Measurements from ENCODE around the gene MLLT1.

DNA sequence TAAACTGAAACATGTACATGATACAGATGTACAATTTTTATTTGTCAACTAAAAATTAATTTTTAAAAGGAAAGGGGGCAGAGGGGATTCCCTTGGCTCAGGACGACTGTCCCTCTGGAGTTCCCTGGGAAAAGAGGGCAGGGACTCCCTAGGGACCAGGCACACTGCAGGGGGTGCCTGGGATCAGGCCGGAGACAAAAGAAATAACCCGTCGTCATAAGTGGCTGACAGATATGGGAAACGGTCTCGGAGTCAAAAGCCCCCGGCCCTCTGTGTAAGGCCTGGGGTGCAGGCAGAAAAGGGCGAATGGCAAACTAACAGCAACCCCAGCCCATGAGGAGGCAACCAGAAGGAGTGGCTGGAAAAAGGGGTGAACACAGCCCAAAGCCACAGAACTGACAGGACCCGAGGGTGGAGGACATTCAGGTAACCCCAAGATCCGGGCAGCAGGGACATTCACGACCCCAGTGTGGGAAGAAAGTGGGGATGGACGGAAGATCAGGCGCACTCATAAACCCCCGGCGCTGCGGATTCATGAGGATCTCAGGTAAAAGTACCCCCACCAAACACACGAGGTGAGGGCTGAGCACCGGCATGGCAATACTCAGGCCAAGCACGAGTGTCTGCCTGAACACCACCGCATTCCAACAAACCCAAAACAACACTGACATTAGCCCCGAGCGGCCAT, 6.7 kb downstream of the MLLT1 start:
- no peak for TF ChIP-seq POLR2A (IDR thresholded peaks at IDR 0.05; ENCODE audit: low read depth)
- TF ChIP-seq, protein P1, sequence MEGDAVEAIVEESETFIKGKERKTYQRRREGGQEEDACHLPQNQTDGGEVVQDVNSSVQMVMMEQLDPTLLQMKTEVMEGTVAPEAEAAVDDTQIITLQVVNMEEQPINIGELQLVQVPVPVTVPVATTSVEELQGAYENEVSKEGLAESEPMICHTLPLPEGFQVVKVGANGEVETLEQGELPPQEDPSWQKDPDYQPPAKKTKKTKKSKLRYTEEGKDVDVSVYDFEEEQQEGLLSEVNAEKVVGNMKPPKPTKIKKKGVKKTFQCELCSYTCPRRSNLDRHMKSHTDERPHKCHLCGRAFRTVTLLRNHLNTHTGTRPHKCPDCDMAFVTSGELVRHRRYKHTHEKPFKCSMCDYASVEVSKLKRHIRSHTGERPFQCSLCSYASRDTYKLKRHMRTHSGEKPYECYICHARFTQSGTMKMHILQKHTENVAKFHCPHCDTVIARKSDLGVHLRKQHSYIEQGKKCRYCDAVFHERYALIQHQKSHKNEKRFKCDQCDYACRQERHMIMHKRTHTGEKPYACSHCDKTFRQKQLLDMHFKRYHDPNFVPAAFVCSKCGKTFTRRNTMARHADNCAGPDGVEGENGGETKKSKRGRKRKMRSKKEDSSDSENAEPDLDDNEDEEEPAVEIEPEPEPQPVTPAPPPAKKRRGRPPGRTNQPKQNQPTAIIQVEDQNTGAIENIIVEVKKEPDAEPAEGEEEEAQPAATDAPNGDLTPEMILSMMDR (IDR thresholded peaks at IDR 0.05), result no peak
- no peak for TF ChIP-seq POLR2AphosphoS5 (IDR thresholded peaks at IDR 0.05)
